Peyer's patch (tissue), 4 donors: Measurements from ENCODE around the gene TMEM51.

Experiments
- POLR2A ChIP-seq, 2 donors: fragments of 450-650 bp; IDR thresholded peaks; one replicate each; pipeline ENCODE4 v1.5.1; 2017; ENCODE audit warnings: antibody characterized with exemption in 2 of 2, mild to moderate bottlenecking in 2 of 2, moderate library complexity in 2 of 2
- TF ChIP-seq, protein P1 (sequence below), 6 experiments: fragments of 450-650 bp in 4 of 6; fragments of 200-600 bp in 2 of 6; sonication (generic) in 1 of 6; IDR thresholded peaks; one replicate each; pipeline ENCODE4 v1.5.1; 2017 to 2019; ENCODE audit warnings: antibody characterized with exemption in 6 of 6, mild to moderate bottlenecking in 3 of 6, moderate library complexity in 1 of 6

GRCh38 chr1:15107058-15107687 lies 46.4 kb upstream of the TMEM51 start:
- TF ChIP-seq, protein P1, sequence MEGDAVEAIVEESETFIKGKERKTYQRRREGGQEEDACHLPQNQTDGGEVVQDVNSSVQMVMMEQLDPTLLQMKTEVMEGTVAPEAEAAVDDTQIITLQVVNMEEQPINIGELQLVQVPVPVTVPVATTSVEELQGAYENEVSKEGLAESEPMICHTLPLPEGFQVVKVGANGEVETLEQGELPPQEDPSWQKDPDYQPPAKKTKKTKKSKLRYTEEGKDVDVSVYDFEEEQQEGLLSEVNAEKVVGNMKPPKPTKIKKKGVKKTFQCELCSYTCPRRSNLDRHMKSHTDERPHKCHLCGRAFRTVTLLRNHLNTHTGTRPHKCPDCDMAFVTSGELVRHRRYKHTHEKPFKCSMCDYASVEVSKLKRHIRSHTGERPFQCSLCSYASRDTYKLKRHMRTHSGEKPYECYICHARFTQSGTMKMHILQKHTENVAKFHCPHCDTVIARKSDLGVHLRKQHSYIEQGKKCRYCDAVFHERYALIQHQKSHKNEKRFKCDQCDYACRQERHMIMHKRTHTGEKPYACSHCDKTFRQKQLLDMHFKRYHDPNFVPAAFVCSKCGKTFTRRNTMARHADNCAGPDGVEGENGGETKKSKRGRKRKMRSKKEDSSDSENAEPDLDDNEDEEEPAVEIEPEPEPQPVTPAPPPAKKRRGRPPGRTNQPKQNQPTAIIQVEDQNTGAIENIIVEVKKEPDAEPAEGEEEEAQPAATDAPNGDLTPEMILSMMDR (IDR thresholded peaks at IDR 0.05) = no peak
- TF ChIP-seq POLR2A (IDR thresholded peaks at IDR 0.05) = no peak
